Neural cell (in vitro differentiated cells): Measurements from ENCODE around the gene SLC6A11.

Experiments
- EP300 ChIP-seq: fragments of 450-650 bp; conservative IDR thresholded peaks from 2 replicates; pipeline ENCODE4 v1.6.1; 2014; ENCODE audit warnings: antibody characterized with exemption, mild to moderate bottlenecking, moderate library complexity; ENCODE audit not compliant: poor library complexity, severe bottlenecking
- EZH2 ChIP-seq: fragments of 200-600, 300-800 bp; shearing (Covaris generic), sonication (generic); IDR thresholded peaks from 2 replicates; pipeline ENCODE4 v1.6.1; 2014; ENCODE audit warnings: antibody characterized with exemption, low read length, borderline replicate concordance, mild to moderate bottlenecking; ENCODE audit not compliant: insufficient read depth, poor library complexity, severe bottlenecking
- MXI1 ChIP-seq: fragments of 450-650 bp; conservative IDR thresholded peaks from 2 replicates; pipeline ENCODE4 v1.6.1; 2014; ENCODE audit warnings: antibody characterized with exemption, mild to moderate bottlenecking; ENCODE audit not compliant: poor library complexity, severe bottlenecking
- SMC3 ChIP-seq: fragments of 450-650 bp; conservative IDR thresholded peaks from 2 replicates; pipeline ENCODE4 v1.6.1; 2014; ENCODE audit warnings: antibody characterized with exemption, mild to moderate bottlenecking, moderate library complexity; ENCODE audit not compliant: poor library complexity
- TAF1 ChIP-seq: IDR thresholded peaks from 2 replicates; pipeline ENCODE4 v1.6.1; 2012; ENCODE audit warnings: low read depth
- TF ChIP-seq, protein P1 (sequence below): fragments of 450-650 bp; IDR thresholded peaks from 2 replicates; pipeline ENCODE4 v1.5.1; 2014; ENCODE audit warnings: antibody characterized with exemption, mild to moderate bottlenecking, moderate library complexity; ENCODE audit not compliant: poor library complexity, severe bottlenecking
- TF ChIP-seq, protein P2 (sequence below): IDR thresholded peaks from 2 replicates; pipeline ENCODE4 v1.6.1; 2012; ENCODE audit warnings: borderline replicate concordance

DNA sequence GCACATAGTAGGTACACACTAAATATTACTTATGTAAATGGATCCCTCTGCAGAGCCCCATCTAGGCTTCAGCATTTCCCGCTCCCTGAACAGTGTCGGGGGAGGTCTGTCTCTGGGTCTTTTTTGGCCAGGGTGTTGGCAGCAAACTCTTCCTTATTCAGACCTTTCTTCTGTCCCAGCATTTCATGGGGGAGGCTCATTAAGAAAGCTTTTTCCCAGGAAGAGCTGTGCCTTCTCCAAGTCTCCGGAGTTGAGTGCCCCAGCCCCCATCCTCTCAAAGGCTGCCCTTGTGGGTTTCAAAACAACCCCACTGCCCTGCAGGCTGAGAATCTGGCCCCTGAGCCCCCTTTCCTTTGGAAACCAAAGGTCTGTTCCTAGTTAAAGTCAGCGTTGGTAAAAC, 25.1 kb downstream of the SLC6A11 start:
- TF ChIP-seq, protein P1, sequence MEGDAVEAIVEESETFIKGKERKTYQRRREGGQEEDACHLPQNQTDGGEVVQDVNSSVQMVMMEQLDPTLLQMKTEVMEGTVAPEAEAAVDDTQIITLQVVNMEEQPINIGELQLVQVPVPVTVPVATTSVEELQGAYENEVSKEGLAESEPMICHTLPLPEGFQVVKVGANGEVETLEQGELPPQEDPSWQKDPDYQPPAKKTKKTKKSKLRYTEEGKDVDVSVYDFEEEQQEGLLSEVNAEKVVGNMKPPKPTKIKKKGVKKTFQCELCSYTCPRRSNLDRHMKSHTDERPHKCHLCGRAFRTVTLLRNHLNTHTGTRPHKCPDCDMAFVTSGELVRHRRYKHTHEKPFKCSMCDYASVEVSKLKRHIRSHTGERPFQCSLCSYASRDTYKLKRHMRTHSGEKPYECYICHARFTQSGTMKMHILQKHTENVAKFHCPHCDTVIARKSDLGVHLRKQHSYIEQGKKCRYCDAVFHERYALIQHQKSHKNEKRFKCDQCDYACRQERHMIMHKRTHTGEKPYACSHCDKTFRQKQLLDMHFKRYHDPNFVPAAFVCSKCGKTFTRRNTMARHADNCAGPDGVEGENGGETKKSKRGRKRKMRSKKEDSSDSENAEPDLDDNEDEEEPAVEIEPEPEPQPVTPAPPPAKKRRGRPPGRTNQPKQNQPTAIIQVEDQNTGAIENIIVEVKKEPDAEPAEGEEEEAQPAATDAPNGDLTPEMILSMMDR = no peak
- TF ChIP-seq EZH2 (no peak), MXI1 (no peak), SMC3 (no peak), EP300 (no peak), TAF1 (no peak)
- TF ChIP-seq, protein P2, sequence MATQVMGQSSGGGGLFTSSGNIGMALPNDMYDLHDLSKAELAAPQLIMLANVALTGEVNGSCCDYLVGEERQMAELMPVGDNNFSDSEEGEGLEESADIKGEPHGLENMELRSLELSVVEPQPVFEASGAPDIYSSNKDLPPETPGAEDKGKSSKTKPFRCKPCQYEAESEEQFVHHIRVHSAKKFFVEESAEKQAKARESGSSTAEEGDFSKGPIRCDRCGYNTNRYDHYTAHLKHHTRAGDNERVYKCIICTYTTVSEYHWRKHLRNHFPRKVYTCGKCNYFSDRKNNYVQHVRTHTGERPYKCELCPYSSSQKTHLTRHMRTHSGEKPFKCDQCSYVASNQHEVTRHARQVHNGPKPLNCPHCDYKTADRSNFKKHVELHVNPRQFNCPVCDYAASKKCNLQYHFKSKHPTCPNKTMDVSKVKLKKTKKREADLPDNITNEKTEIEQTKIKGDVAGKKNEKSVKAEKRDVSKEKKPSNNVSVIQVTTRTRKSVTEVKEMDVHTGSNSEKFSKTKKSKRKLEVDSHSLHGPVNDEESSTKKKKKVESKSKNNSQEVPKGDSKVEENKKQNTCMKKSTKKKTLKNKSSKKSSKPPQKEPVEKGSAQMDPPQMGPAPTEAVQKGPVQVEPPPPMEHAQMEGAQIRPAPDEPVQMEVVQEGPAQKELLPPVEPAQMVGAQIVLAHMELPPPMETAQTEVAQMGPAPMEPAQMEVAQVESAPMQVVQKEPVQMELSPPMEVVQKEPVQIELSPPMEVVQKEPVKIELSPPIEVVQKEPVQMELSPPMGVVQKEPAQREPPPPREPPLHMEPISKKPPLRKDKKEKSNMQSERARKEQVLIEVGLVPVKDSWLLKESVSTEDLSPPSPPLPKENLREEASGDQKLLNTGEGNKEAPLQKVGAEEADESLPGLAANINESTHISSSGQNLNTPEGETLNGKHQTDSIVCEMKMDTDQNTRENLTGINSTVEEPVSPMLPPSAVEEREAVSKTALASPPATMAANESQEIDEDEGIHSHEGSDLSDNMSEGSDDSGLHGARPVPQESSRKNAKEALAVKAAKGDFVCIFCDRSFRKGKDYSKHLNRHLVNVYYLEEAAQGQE = no peak
